Peyer's patch (tissue), 4 donors: Measurements from ENCODE around the gene PIK3C3.

Experiments used
- POLR2A ChIP-seq, 2 donors: fragments of 450-650 bp; IDR thresholded peaks; one replicate each; pipeline ENCODE4 v1.5.1; 2017; ENCODE audit warnings: antibody characterized with exemption in 2 of 2, mild to moderate bottlenecking in 2 of 2, moderate library complexity in 2 of 2
- TF ChIP-seq, protein P1 (sequence below), 6 experiments: fragments of 450-650 bp in 4 of 6; fragments of 200-600 bp in 2 of 6; sonication (generic) in 1 of 6; IDR thresholded peaks; one replicate each; pipeline ENCODE4 v1.5.1; 2017 to 2019; ENCODE audit warnings: antibody characterized with exemption in 6 of 6, mild to moderate bottlenecking in 3 of 6, moderate library complexity in 1 of 6

DNA sequence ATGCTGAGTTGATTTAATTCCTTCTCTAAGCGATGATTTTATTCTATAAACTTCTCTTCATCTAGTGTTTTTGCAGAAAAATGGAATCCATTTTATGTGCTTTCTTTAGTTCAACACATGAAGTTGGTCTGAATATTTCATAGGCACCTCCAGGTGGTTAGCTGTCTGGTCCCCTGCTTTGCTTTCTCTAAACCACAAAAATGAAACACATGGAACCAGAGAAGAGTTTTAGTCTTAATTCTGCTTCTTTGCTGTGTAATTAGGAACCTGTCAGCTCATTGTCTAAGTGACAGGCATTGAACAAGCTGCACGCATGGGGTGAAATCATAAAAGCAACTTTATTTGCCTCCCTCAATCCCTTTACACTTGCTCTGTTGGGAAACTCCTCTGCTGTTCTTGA, 150.4 kb downstream of the PIK3C3 start:
- TF ChIP-seq, protein P1, sequence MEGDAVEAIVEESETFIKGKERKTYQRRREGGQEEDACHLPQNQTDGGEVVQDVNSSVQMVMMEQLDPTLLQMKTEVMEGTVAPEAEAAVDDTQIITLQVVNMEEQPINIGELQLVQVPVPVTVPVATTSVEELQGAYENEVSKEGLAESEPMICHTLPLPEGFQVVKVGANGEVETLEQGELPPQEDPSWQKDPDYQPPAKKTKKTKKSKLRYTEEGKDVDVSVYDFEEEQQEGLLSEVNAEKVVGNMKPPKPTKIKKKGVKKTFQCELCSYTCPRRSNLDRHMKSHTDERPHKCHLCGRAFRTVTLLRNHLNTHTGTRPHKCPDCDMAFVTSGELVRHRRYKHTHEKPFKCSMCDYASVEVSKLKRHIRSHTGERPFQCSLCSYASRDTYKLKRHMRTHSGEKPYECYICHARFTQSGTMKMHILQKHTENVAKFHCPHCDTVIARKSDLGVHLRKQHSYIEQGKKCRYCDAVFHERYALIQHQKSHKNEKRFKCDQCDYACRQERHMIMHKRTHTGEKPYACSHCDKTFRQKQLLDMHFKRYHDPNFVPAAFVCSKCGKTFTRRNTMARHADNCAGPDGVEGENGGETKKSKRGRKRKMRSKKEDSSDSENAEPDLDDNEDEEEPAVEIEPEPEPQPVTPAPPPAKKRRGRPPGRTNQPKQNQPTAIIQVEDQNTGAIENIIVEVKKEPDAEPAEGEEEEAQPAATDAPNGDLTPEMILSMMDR (IDR thresholded peaks at IDR 0.05), result no peak
- no peak for TF ChIP-seq POLR2A (IDR thresholded peaks at IDR 0.05)
